ENCODE data around the gene MED16.
A peak's percentile ranks its signal among the peaks of the same experiment; 100 is the strongest.
"Not testable (repeated sequence)": the region's sequence is repeated elsewhere in the genome, so short reads cannot be mapped to it uniquely, and the experiment has no call there.

MED16 gene

DNA sequence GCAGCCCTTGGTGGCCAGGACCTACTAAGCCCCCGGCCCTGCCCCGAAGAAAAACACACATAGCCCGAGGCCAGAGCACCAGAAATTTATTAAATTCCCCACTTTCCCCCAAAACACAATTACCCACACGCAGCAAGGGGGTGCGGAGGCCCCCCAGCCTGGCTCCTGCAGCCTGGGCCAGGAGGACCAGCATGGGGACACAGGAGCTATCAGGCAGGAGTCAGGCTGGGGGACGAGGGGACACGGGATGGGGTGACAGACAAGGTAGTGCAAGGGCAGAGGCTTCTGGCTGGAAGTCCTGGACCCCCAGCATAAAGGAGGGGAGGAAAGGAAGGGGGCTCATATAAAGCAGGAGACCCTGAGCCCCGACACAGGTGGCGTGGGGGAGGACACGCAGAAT lies 3.4 kb upstream of the MED16 start:
- TF ChIP-seq, protein P1, sequence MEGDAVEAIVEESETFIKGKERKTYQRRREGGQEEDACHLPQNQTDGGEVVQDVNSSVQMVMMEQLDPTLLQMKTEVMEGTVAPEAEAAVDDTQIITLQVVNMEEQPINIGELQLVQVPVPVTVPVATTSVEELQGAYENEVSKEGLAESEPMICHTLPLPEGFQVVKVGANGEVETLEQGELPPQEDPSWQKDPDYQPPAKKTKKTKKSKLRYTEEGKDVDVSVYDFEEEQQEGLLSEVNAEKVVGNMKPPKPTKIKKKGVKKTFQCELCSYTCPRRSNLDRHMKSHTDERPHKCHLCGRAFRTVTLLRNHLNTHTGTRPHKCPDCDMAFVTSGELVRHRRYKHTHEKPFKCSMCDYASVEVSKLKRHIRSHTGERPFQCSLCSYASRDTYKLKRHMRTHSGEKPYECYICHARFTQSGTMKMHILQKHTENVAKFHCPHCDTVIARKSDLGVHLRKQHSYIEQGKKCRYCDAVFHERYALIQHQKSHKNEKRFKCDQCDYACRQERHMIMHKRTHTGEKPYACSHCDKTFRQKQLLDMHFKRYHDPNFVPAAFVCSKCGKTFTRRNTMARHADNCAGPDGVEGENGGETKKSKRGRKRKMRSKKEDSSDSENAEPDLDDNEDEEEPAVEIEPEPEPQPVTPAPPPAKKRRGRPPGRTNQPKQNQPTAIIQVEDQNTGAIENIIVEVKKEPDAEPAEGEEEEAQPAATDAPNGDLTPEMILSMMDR (IDR thresholded peaks at IDR 0.05; ENCODE audit: control insufficient read depth, extremely low read depth, insufficient read depth): no peak
- H3K4me3 ChIP-seq (ENCODE audit: low read depth, low read length): no peak overlapping the region
- DNase-seq (ENCODE audit: low read depth): no peak

DNA sequence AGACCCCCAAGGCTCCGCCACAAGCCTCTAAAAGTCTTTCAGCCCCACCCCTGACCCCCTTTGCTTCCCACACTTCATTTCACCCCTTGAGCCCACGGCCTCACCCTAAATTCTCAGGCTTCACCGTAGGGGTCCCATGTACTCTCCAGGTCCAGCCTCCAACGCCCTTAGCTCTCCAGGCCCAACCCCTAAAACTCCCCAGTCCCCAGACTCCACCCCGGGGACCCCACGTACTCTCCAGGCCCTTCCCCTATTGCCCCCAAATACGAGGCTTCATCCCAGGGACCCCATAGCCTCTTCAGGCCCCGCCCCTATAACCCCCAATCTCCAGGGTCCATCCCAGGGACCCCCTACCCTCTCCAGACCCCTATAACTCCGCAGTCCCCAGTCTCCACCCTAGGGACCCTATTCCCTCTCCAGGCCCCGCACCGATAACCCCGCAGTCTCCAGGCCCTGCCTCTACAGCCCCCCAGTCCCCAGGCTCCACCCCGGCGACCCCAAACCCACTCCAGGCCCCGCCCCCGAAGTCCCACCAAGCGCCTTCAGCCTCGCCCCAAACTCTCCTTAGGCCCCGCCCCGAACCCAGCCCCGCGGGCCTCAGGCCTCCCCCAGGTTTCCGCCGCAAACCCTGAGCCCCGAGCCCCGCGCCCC lies 619 bp downstream of the MED16 start:
- TF ChIP-seq, protein P1 (IDR thresholded peaks at IDR 0.05; ENCODE audit: control insufficient read depth, extremely low read depth, insufficient read depth): no peak
- H3K4me3 ChIP-seq (ENCODE audit: low read depth, low read length): peak overlapping the region; percentile 88
- no peak for DNase-seq (ENCODE audit: low read depth)

DNA sequence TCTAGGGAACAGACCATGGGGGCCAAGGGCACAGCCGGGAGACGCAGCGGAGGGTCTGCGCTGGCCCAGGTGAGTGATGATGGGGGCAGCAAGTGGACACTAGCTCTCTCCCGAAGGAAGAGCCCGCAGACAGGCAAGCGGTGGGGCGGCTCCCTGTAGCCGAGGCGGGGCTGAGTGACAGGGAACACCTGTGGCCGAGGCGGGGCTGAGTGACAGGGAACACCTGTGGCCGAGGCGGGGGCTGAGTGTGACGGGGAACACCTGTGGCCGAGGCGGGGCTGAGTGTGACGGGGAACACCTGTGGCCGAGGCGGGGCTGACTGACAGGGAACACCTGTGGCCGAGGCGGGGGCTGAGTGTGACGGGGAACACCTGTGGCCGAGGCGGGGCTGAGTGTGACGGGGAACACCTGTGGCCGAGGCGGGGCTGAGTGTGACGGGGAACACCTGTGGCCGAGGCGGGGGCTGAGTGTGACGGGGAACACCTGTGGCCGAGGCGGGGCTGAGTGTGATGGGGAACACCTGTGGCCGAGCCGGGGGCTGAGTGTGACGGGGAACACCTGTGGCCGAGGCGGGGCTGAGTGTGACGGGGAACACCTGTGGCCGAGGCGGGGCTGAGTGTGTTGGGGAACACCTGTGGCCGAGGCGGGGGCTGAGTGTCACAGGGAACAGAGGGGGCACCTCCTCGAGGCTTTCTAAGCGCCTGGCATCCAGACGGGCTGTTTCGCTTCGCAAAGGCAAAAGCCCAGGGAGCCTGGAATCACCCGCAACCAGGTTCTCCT lies 1.4 kb downstream of the MED16 start:
- peak overlapping the region; percentile 88 for H3K4me3 ChIP-seq (ENCODE audit: low read depth, low read length)
- not testable (repeated sequence) for DNase-seq (ENCODE audit: low read depth)

DNA sequence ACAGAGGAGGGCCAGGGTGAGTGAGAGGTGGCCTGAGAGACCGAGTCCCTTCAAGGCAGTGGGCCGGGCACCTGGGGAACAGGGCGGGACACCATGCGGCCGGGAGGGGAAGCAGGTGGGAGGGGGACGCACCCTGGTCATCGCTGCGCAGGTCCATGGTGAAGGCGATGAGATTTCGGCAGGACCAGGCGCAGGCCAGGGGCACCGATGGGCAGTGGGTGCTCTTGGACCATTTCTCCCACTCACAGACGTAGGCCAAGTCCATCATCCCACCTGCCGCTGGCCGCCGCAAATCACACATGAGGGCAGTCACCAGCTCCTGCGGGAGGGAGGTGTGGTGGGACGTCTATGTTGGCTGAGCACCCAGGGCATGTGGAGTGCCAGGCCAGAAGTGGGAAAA lies 2.2 kb downstream of the MED16 start:
- TF ChIP-seq, protein P1 (IDR thresholded peaks at IDR 0.05; ENCODE audit: control insufficient read depth, extremely low read depth, insufficient read depth): no peak
- DNase-seq (ENCODE audit: low read depth): no peak
- H3K4me3 ChIP-seq (ENCODE audit: low read depth, low read length): no peak overlapping the region

DNA sequence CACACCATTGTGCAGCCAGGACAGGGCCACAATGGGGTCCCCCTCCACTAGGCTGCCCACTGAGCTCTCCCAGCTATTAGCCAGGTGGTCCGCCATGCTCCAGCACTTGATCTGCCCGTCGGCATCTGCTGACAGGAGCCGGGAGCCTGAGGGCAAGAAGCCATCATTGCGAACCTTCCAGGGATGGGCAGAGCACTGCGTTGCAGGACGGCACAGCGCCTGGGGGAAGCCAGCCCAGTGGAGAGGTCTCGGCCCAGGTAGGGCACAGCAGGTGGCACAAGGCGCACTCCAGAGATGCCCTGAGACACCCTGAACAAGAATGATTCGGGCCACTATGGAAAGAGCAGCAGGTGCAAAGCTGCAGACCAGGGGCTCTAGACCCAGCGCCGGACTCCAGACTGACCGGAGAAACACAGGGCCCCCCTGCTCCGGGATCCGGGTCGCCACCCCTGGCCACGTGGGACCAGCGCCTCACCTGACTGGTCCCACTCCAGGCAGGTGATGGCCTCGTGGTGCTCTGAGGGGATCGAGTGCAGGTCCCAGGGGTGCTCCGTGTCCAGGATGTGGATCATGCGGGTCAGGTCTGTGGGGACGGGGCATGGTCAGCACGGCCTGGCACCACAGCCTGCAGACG lies 3.2 kb downstream of the MED16 start:
- no peak for DNase-seq (ENCODE audit: low read depth)
- TF ChIP-seq, protein P1 (IDR thresholded peaks at IDR 0.05; ENCODE audit: control insufficient read depth, extremely low read depth, insufficient read depth): no peak
- H3K4me3 ChIP-seq (ENCODE audit: low read depth, low read length): no peak overlapping the region

DNA sequence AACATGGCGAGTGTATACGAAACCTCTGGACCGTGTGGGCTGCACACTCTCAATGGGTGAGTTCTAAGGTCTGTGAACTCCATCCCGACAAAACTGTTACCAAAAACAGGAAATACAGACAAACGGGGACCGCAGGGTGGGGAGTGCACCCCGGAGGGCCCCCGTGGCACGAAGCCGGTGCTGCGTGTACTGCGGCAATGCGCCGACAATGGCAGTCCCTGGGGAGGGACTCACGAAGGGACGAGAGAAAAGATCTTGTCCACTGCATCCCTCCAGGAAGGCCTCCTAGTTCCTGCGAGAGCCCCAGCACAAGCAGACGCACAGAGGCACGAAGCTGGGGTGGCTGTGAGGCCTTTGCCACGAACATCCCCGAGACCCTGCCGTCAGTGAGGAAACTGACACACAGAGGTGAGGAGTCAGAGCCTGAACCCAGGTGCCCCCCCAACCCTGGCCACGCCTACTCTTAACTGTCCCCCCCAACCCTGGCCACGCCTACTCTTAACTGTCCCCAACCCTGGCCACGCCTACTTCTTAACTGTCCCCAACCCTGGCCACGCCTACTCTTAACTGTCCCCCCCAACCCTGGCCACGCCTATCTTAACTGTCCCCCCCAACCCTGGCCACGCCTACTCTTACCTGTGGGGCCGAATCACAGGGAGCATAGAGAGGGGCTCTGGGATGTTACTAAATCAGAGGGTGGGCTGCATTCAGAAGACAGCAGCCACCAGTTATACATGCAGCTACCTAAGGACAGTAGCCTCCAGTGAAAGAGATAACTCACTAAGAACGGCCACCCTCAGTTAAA lies 4.2 kb downstream of the MED16 start:
- TF ChIP-seq, protein P1 (IDR thresholded peaks at IDR 0.05; ENCODE audit: control insufficient read depth, extremely low read depth, insufficient read depth): no peak
- no peak overlapping the region for H3K4me3 ChIP-seq (ENCODE audit: low read depth, low read length)
- no peak for DNase-seq (ENCODE audit: low read depth)

DNA sequence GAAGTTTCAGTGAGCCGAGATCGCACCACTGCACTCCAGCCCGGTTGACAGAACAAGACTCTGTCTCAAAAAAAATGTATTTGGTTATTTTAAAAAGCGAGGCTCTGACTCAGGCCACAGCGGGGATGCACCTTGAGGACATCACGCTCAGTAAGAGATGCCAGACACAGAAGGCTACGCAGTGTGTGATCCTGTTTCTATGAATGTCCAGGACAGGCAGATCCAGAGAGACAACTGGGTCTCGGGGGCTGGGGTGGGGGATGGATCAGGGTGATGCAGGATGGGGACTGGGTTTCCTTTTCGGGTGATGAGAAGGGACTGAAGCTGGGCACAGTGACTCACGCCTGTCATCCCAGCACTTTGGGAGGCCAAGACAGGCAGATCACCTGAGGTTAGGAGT lies 5.4 kb downstream of the MED16 start:
- no peak overlapping the region for H3K4me3 ChIP-seq (ENCODE audit: low read depth, low read length)
- DNase-seq (ENCODE audit: low read depth): no peak
- TF ChIP-seq, protein P1 (IDR thresholded peaks at IDR 0.05; ENCODE audit: control insufficient read depth, extremely low read depth, insufficient read depth): no peak
